NCI-H446 (cell line): Measurements from ENCODE around the gene GPN3.
A peak's percentile ranks its signal among the peaks of the same experiment; 100 is the strongest.
"Not testable (repeated sequence)": the region's sequence is repeated elsewhere in the genome, so short reads cannot be mapped to it uniquely, and the experiment has no call there.

Source experiments
- DNase-seq, 2 experiments: peaks; one replicate each; lab custom pipeline; 2025; lab: John Stamatoyannopoulos, UW

GPN3 gene

DNA sequence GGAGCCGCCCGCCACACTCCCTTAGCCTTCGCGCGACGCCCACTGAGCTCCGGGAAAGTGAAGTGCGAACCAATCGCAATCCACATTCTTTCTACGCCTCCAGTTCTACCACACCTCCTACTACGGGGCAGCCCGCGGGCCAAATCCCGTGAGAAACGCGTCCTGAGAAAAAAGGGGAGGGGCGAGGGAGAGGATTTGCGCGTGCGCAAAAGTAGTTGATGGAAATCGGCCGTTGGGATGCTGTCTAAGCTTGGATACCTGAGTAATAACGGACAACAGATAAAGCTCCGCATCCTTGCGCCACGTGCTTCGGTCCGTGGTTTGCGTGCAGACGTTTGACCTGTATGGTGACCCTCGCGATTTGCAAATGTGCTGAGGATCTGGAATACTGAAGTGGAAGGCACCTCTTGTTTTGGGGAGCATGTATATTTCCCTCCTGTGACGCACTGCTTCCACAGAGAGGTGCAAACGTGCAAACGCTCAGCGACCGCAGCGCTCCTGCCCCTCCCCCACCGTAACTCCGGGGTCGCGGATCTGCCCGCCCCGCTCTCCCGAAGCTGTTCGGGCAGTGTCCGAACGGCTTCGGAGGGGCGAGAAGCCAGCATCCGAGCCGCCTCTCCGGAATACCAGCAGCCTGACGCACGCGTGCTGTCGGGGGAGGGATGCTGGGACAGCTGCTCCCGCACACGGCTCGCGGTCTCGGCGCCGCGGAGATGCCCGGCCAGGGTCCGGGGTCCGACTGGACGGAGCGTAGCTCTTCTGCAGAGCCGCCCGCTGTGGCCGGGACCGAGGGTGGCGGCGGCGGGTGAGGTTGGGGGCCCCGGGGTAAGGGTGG lies at the start of gene GPN3, which contains the start of gene FAM216A:
TSS of gene GPN3 (minus strand) at position 44 of the 835 bp plus-strand sequence. CDS start 54 bp downstream, outside the sequence.
TSS of gene FAM216A (plus strand) at position 632 of the 835 bp plus-strand sequence. CDS start at position 663, 31 bp downstream.
- DNase-seq, result peak; percentile 93 to 98

DNA sequence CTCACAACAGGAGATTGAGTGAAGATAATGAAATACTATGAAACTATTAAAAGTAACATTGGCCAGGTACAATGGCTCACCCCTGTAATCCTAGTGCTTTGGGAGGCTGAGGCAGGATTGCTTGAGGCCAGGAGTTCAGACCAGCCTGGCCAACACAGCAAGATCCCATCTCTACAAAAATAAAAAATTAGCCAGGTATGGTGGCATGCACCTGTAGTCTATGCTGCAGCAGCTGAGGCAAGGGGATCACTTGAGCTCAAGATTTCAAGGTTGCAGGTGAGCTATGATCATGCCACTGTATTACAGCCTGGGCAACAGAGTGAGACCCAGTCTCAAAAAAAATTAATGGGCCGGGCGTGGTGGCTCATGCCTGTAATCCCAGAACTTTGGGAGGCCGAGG lies 48.9 kb upstream of the GPN3 start:
- no peak for DNase-seq

GRCh38 chr12:110514363-110514762 lies 46.3 kb upstream of the GPN3 start:
- no peak for DNase-seq

GRCh38 chr12:110513842-110514241 lies 45.8 kb upstream of the GPN3 start:
- DNase-seq, result no peak

DNA sequence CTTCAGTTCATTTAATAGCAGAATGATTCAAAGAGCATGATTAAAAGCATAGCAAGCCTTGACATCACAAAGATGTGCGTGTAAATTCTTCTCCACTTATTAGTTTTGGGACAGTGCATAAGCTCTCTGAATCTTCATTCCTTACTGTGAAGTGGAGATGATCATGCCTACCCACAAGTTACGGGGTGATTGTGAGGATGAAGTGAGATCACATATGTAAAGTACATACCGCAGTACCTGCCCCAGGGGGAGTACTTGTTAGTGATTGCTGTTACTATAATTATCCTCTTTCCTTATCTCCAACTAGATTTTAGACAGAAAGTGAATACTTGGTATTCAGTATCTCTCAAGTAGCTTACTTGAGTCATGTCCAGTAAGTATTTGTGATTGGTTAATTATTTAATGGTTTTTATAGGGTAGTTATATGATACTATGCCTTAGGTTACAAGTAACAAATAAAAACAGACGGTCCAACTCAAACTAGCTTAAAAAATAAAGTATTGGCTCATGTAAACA lies 40.1 kb upstream of the GPN3 start:
- DNase-seq, result no peak

- no peak for DNase-seq
Observed at GRCh38 chr12:110505332-110505731, 37.3 kb upstream of the GPN3 start.

- DNase-seq, result no peak
Observed at GRCh38 chr12:110503432-110503831, 35.4 kb upstream of the GPN3 start.

DNA sequence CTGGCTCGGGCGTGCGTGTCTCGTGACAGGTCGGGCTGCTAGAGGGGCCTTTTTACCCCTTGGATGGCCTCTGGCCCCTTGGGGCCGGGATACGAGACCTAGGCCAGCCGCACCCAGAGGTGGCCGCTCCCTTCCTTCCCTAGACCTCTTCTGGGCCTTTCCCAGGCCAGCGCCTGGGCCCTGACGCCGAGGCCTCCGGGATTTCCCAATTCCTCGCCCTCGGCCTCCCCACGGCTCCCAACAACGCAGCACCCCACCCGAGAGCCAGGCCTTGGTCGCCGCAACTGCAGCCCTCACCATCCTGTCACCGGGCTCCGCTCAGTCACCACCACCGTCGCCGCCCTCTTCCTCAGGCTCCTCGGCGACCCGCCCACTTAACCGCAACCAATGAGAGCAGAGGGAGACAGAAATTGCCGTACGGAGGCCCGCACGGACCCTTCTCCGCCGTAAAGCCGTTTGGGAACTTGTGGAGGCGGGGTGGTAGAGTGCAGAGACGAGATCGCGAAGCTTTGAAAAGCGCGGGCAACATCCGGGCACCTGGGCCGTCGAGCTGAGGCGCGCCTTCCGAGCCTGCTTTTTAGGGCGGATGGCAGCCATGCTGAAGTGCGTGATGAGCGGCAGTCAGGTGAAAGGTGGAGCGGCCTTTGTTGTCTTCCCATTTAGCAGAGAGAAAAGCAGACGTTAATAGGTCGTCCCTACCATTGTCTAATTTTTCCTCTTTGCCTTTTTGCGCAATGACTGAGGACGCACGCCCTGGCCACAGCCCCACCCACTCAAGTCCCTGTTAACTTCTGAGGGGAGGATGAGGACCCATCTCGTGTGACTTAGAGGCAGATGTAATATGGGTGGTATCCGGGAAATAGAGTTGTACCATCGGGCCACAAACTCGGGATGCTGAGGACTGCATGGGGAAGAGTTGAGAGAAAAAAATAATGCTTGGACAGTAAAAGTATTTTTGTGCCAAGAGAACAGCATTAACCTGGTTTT lies 34.0 kb upstream of the GPN3 start, which contains the start of the genes RAD9B and VPS29:
TSS of gene RAD9B (plus strand) at position 580 of the 987 bp plus-strand sequence. CDS start at position 587, 7 bp downstream.
TSS of gene VPS29 (minus strand) at position 360 of the 987 bp plus-strand sequence. CDS start at position 300, 60 bp downstream.
- peak; percentile 85 to 95 for DNase-seq

DNA sequence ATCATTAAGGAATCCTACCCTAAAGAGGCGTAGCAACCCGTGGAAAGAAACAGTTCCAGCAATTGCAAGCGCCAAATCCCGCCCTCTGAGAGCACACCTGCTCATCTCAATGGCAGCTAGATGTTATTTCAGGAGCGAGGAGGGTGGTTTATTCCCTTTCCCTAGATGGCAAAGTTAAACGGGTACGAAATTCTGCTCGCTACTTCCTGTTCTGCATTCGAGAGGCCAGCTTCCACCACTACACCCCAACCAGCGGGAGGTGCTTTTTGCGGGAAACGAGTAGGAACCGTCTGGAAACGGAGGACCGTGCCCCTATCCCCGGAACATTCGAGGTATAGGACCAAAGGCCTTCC lies 33.3 kb upstream of the GPN3 start:
- peak in 1 of 2 experiments; percentile 37 for DNase-seq

- DNase-seq, result no peak
Observed at GRCh38 chr12:110498984-110499706, 31.1 kb upstream of the GPN3 start.

GRCh38 chr12:110475426-110475825 lies 7.4 kb upstream of the GPN3 start:
- no peak for DNase-seq

DNA sequence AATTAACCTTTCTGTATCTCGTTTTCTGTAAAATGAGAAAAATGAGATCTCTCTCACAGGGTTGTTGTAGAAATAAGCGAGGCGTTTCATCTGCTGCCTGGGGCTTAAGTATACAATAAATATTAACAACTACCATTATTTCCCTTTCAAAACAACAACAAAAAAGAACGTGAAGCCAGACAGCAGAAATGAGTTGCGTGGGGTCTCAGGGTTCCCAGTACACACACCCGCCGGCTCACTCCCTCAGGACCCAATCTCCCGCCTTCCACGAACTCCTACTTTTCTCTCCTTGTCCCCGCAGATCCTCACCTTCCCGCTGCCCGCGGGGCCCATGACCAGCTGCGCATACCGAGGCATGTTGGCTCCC lies 227 bp downstream of the GPN3 start:
- DNase-seq, result no peak

DNA sequence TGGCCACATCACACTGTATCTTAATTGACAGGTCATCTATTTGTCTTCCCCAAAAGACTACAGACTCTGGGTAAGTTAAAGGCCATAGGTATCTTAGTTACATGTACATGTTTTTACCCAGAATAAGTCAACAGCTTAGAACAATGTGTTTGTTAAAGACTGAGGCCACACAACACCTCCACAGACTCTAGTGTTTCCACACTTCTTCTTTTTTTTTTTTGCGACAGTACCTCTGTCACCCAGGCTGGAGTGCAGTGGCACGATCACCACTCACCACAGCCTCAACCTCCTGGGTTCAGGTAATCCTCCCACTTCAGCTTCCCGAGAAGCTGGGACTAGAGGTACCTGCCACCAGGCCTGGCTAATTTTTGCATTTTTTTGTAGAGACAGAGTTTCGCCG lies 1.3 kb downstream of the GPN3 start:
- DNase-seq, result no peak

- DNase-seq, result not testable (repeated sequence)
Observed at GRCh38 chr12:110465765-110466164, 2.3 kb downstream of the GPN3 start.

GRCh38 chr12:110465024-110465423 lies 3.0 kb downstream of the GPN3 start:
- DNase-seq, result no peak

GRCh38 chr12:110461189-110461588 lies 6.9 kb downstream of the GPN3 start:
- not testable (repeated sequence) for DNase-seq

DNA sequence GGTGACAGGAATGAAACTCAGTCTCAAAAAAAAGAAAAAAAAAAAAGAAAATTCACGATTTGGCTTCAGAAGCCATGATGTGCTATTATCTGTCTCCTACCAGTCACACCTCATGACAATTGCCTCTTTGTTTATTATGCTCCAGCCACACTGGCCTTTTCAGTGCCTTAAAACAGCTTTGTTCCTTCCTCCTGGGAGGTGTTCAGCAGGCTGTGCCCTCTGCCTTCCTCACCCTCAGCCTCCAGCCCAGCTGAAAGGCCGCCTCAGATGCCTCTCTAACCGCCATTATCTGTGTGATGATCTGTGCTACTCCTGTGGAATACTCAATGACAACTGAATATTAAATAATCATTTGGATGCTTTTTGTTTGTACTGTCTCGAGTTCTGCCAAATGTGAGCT lies 9.3 kb downstream of the GPN3 start:
- no peak for DNase-seq

- no peak for DNase-seq
Observed at GRCh38 chr12:110453569-110454296, 14.3 kb downstream of the GPN3 start.

- DNase-seq, result no peak
Observed at GRCh38 chr12:110451263-110451662, 16.8 kb downstream of the GPN3 start.

DNA sequence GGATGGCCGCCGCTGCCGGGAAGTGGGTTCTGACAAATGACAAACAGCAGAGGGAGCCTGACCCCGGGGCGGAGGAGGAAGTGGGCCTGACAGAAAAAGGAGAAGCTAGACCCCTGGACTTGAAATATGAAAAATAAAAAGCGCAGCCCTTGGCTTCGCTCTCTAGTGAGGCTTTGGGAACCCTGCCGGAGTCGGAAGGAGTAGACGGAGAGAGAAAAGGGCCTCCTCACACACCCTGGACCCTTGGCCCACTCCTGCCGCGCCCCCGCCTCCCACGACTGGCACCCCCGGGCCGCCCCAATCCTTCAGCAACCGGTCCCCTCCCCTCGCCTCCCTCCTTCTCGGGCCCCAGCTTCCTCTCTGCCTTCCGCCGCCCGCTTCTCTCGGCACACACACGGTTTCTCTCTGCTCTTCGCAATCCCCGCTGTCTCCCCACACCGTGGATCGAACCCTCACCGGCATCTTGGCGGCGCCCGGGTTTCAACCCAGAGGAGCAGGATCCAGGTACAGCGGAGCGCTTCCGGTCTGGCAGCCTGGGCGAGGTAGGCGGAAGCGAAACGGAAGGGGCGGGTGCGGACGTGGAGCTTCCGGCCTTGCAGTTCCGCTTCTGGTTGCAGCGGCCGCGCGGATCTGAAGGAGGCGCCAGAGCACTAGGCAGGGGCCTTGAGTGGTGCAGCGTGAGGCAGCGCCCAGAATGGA lies 18.1 kb downstream of the GPN3 start, which contains the start of gene ARPC3:
TSS of gene ARPC3 (minus strand) at position 539 of the 699 bp plus-strand sequence. CDS start at position 462, 77 bp downstream.
- DNase-seq, result peak; percentile 50 to 94
